ENCODE data around the gene CD8B.
"Not testable (repeated sequence)": the region's sequence is repeated elsewhere in the genome, so short reads cannot be mapped to it uniquely, and the experiment has no call there.

GRCh38 chr2:86886026-86886425, 24.3 kb upstream of the CD8B start:
- TF ChIP-seq EP300, POLR2A (IDR thresholded peaks at IDR 0.05): not testable (repeated sequence)

Data from tibial nerve (tissue), 3 donors.